GM21576 (cell line): ENCODE measurements around the gene VSIG10.
A peak's percentile ranks its signal among the peaks of the same experiment; 100 is the strongest.
"Not testable (repeated sequence)": the region's sequence is repeated elsewhere in the genome, so short reads cannot be mapped to it uniquely, and the experiment has no call there.

Experiments
- ATAC-seq: cut with Tn5 transposase; IDR thresholded peaks from one replicate; pipeline ENCODE4 v1.9.1; 2021; ENCODE audit warnings: mild to moderate bottlenecking, moderate library complexity; ENCODE audit not compliant: unreplicated experiment

The VSIG10 gene

GRCh38 chr12:118103601-118104382 lies at the start of gene VSIG10:
Gene VSIG10 (minus strand): TSS chr12:118104011. CDS start chr12:118103671, 340 bp downstream.
- ATAC-seq = no peak

GRCh38 chr12:118151755-118152154 lies 47.9 kb upstream of the VSIG10 start:
- no peak for ATAC-seq

- ATAC-seq = no peak
Observed at GRCh38 chr12:118150625-118151024, 46.8 kb upstream of the VSIG10 start.

GRCh38 chr12:118148287-118148686 lies 44.5 kb upstream of the VSIG10 start:
- ATAC-seq = no peak

- ATAC-seq = no peak
Observed at GRCh38 chr12:118145798-118146156, 42.0 kb upstream of the VSIG10 start.

- ATAC-seq = peak; percentile 56
Observed at GRCh38 chr12:118145113-118145797, 41.4 kb upstream of the VSIG10 start.

GRCh38 chr12:118144499-118144898 lies 40.7 kb upstream of the VSIG10 start:
- no peak for ATAC-seq

- ATAC-seq = no peak
Observed at GRCh38 chr12:118140825-118141224, 37.0 kb upstream of the VSIG10 start.

- no peak for ATAC-seq
Observed at GRCh38 chr12:118137148-118137678, 33.4 kb upstream of the VSIG10 start.

- peak; percentile 25 for ATAC-seq
Observed at GRCh38 chr12:118136559-118137003, 32.8 kb upstream of the VSIG10 start.

- peak; percentile 98 for ATAC-seq
Observed at GRCh38 chr12:118135788-118136558, 32.2 kb upstream of the VSIG10 start, which contains the start of gene PEBP1. Gene PEBP1 (plus strand): TSS chr12:118136124. CDS start chr12:118136210, 86 bp downstream.

GRCh38 chr12:118129436-118129835 lies 25.6 kb upstream of the VSIG10 start:
- not testable (repeated sequence) for ATAC-seq

- no peak for ATAC-seq
Observed at GRCh38 chr12:118127867-118128266, 24.1 kb upstream of the VSIG10 start.

- ATAC-seq = no peak
Observed at GRCh38 chr12:118126119-118126757, 22.4 kb upstream of the VSIG10 start.

GRCh38 chr12:118125743-118126118 lies 21.9 kb upstream of the VSIG10 start:
- ATAC-seq = no peak

- no peak for ATAC-seq
Observed at GRCh38 chr12:118124333-118124874, 20.6 kb upstream of the VSIG10 start.

GRCh38 chr12:118122264-118122663 lies 18.5 kb upstream of the VSIG10 start:
- no peak for ATAC-seq

GRCh38 chr12:118120579-118121363 lies 17.0 kb upstream of the VSIG10 start:
- ATAC-seq = peak; percentile 76

GRCh38 chr12:118119449-118119879 lies 15.7 kb upstream of the VSIG10 start:
- no peak for ATAC-seq
